ENCODE measurements around the gene CCDC167. TPM values are rescaled to one million over a fixed set of nuclear protein-coding genes. Genes with fewer than 3 reads are reported as not detected.

CCDC167 gene
- total and polyA plus RNA-seq, 2 of the 8 experiments (the other 6 are each of a cell fraction or from before 2014, with no cell fraction given) = 11.0 to 26.5 TPM

DNA sequence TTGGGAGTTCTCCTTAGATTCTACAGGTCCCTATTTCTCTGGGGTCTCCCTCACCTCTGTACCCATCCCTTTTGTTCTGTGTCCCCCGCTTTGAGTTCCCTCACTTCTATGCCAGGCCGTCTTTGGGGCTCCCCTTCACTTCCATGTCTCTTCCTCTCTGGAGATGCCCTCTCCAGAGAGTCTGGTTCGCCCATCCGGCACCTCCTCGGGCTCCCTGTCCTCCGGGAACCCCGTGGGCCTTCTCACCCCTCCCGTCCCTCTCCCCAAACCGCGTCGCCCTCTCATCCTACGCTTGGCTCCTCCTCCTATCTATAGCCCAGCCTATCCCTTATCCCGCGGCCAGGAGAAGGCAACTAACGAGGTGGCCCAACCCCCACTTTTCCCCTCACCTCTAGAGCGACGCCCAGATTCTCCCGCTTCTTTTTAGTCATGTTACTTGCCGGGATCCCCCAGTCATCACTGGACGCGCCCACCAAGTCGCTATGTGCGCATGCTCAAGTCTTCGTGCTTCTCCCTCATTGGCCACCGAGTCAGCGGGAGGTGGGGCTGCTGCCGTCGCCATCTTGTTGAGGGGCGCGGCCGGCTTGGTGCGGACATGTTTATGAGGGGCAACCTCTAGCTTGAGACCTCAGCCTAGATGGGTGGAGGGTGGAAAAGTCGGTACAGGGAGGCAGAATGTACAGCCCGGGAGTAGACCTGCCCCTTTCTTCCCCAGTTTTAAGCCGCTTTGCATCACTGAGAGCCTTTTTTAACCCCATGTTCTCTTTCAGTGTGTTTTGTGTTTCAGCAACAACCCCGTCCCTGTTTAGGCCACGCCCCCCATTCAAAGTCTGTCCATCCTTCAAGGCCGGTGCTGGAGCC lies at the start of gene CCDC167 (continued):
- TF ChIP-seq EP300 (IDR thresholded peaks at IDR 0.05; ENCODE audit: borderline replicate concordance in 1 of 2, low read depth in 2 of 2, low read length in 2 of 2) (peak in 1 of 2 experiments; percentile 41; a peak in 1 of 3 replicates), YY1 (IDR thresholded peaks at IDR 0.05; ENCODE audit: low read depth, low read length) (peak; percentile 100), SP2 (IDR thresholded peaks at IDR 0.05; ENCODE audit: low read length) (no peak), POLR2AphosphoS5 (IDR thresholded peaks at IDR 0.05; ENCODE audit: low read depth, low read length) (peak; percentile 69), SIRT6 (IDR thresholded peaks at IDR 0.05; ENCODE audit: low read length) (no peak), NANOG (IDR thresholded peaks at IDR 0.05; ENCODE audit: insufficient read depth, low read depth, low read length, poor library complexity, severe bottlenecking) (no peak), POLR2A (IDR thresholded peaks at IDR 0.05; ENCODE audit: control extremely low read depth in 1 of 2, low read depth in 2 of 2, low read length in 2 of 2) (peak; percentile 53 to 60; a peak in 2 of 3 replicates), CHD2 (IDR thresholded peaks at IDR 0.05; ENCODE audit: low read length) (0 out of 2 replicates have a peak, but pooled peaks have one; percentile 62), CHD1 (IDR thresholded peaks at IDR 0.05; ENCODE audit: low read depth, low read length) (no peak)
- TF ChIP-seq, protein P1, sequence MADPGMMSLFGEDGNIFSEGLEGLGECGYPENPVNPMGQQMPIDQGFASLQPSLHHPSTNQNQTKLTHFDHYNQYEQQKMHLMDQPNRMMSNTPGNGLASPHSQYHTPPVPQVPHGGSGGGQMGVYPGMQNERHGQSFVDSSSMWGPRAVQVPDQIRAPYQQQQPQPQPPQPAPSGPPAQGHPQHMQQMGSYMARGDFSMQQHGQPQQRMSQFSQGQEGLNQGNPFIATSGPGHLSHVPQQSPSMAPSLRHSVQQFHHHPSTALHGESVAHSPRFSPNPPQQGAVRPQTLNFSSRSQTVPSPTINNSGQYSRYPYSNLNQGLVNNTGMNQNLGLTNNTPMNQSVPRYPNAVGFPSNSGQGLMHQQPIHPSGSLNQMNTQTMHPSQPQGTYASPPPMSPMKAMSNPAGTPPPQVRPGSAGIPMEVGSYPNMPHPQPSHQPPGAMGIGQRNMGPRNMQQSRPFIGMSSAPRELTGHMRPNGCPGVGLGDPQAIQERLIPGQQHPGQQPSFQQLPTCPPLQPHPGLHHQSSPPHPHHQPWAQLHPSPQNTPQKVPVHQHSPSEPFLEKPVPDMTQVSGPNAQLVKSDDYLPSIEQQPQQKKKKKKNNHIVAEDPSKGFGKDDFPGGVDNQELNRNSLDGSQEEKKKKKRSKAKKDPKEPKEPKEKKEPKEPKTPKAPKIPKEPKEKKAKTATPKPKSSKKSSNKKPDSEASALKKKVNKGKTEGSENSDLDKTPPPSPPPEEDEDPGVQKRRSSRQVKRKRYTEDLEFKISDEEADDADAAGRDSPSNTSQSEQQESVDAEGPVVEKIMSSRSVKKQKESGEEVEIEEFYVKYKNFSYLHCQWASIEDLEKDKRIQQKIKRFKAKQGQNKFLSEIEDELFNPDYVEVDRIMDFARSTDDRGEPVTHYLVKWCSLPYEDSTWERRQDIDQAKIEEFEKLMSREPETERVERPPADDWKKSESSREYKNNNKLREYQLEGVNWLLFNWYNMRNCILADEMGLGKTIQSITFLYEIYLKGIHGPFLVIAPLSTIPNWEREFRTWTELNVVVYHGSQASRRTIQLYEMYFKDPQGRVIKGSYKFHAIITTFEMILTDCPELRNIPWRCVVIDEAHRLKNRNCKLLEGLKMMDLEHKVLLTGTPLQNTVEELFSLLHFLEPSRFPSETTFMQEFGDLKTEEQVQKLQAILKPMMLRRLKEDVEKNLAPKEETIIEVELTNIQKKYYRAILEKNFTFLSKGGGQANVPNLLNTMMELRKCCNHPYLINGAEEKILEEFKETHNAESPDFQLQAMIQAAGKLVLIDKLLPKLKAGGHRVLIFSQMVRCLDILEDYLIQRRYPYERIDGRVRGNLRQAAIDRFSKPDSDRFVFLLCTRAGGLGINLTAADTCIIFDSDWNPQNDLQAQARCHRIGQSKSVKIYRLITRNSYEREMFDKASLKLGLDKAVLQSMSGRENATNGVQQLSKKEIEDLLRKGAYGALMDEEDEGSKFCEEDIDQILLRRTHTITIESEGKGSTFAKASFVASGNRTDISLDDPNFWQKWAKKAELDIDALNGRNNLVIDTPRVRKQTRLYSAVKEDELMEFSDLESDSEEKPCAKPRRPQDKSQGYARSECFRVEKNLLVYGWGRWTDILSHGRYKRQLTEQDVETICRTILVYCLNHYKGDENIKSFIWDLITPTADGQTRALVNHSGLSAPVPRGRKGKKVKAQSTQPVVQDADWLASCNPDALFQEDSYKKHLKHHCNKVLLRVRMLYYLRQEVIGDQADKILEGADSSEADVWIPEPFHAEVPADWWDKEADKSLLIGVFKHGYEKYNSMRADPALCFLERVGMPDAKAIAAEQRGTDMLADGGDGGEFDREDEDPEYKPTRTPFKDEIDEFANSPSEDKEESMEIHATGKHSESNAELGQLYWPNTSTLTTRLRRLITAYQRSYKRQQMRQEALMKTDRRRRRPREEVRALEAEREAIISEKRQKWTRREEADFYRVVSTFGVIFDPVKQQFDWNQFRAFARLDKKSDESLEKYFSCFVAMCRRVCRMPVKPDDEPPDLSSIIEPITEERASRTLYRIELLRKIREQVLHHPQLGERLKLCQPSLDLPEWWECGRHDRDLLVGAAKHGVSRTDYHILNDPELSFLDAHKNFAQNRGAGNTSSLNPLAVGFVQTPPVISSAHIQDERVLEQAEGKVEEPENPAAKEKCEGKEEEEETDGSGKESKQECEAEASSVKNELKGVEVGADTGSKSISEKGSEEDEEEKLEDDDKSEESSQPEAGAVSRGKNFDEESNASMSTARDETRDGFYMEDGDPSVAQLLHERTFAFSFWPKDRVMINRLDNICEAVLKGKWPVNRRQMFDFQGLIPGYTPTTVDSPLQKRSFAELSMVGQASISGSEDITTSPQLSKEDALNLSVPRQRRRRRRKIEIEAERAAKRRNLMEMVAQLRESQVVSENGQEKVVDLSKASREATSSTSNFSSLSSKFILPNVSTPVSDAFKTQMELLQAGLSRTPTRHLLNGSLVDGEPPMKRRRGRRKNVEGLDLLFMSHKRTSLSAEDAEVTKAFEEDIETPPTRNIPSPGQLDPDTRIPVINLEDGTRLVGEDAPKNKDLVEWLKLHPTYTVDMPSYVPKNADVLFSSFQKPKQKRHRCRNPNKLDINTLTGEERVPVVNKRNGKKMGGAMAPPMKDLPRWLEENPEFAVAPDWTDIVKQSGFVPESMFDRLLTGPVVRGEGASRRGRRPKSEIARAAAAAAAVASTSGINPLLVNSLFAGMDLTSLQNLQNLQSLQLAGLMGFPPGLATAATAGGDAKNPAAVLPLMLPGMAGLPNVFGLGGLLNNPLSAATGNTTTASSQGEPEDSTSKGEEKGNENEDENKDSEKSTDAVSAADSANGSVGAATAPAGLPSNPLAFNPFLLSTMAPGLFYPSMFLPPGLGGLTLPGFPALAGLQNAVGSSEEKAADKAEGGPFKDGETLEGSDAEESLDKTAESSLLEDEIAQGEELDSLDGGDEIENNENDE (IDR thresholded peaks at IDR 0.05; ENCODE audit: insufficient replicate concordance, low read length) = no peak
